Epithelial cell of umbilical artery (primary cell): ENCODE data around the gene IMPG1. TPM values are rescaled to one million over a fixed set of nuclear protein-coding genes. Genes with fewer than 3 reads are reported as not detected.

Source experiments
- total RNA-seq: library from RNA; depleted of rRNA; stranded (reverse); fragments of >200 nt; gene quantifications from 2 replicates; pipeline ENCODE4 v1.2.3, GENCODE V29; 2014

IMPG1 gene, protein sequence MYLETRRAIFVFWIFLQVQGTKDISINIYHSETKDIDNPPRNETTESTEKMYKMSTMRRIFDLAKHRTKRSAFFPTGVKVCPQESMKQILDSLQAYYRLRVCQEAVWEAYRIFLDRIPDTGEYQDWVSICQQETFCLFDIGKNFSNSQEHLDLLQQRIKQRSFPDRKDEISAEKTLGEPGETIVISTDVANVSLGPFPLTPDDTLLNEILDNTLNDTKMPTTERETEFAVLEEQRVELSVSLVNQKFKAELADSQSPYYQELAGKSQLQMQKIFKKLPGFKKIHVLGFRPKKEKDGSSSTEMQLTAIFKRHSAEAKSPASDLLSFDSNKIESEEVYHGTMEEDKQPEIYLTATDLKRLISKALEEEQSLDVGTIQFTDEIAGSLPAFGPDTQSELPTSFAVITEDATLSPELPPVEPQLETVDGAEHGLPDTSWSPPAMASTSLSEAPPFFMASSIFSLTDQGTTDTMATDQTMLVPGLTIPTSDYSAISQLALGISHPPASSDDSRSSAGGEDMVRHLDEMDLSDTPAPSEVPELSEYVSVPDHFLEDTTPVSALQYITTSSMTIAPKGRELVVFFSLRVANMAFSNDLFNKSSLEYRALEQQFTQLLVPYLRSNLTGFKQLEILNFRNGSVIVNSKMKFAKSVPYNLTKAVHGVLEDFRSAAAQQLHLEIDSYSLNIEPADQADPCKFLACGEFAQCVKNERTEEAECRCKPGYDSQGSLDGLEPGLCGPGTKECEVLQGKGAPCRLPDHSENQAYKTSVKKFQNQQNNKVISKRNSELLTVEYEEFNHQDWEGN
- total RNA-seq, result under 0.01 TPM in 1 of 2 replicates, not detected in the other

DNA sequence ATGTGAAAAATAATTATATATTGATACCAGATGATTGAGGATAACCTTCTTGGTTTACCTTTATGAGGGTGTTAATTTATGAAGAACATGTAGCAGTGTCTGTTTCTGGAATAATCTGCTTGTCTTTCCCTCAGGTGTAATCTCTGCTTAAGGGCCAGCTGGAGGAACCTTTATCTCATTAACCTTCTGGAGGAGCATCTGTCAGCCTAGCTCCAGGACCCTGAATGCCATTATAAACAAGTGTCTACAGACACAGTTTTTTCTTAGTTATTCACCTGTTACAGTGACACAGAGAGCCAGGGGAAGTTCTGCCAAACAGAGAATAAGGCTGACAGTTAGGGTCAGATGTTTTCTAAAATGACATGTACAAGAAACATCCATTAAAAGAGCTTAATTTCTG lies at the start of gene IMPG1:
Gene IMPG1 (minus strand): TSS at position 101 of the 400 bp plus-strand sequence. CDS start 174 bp downstream, outside the sequence.

